HepG2 (cell line): ENCODE measurements around the gene LYRM9.

ENCODE experiments used
- ATM ChIP-seq: fragments of 450-650 bp; IDR thresholded peaks from 2 replicates; pipeline ENCODE4 v1.7.1; 2017; ENCODE audit warnings: mild to moderate bottlenecking, borderline replicate concordance
- EP300 ChIP-seq, 3 experiments: sonication (generic) in 1 of 3; formaldehyde crosslinking in 1 of 3; IDR thresholded peaks; 2 replicates each; pipeline versions ENCODE4 v1.5.1 to v1.6.1; 2011 to 2020; ENCODE audit warnings: low read depth in 2 of 3, low read length in 2 of 3, borderline replicate concordance in 1 of 3, improper control_type of control experiment in 1 of 3, mild to moderate bottlenecking in 1 of 3, missing genetic modification reagents in 1 of 3, moderate library complexity in 1 of 3
- ESRRA ChIP-seq: sonication (generic); formaldehyde crosslinking; IDR thresholded peaks from 2 replicates; pipeline ENCODE4 v1.5.1; 2020; ENCODE audit warnings: mild to moderate bottlenecking, low read depth, missing genetic modification reagents
- MEIS1 ChIP-seq: sonication (generic); formaldehyde crosslinking; IDR thresholded peaks from 2 replicates; pipeline ENCODE4 v1.9.0; 2021; ENCODE audit warnings: mild to moderate bottlenecking, missing genetic modification reagents, moderate library complexity, borderline replicate concordance
- NCOA2 ChIP-seq: sonication (generic); formaldehyde crosslinking; IDR thresholded peaks from 2 replicates; pipeline ENCODE4 v1.8.0; 2022; ENCODE audit warnings: inconsistent platforms
- POLR2AphosphoS2 ChIP-seq: IDR thresholded peaks from 2 replicates; pipeline ENCODE4 v1.6.1; 2011; ENCODE audit warnings: low read depth, low read length, improper control_type of control experiment
- SOX6 ChIP-seq, 2 experiments: fragments of 450-650 bp in 1 of 2; sonication (generic) in 1 of 2; formaldehyde crosslinking in 1 of 2; IDR thresholded peaks; 2 replicates each; pipeline versions ENCODE4 v1.4.0 to v1.6.1; 2017 to 2020; ENCODE audit warnings: antibody characterized with exemption in 1 of 2, mild to moderate bottlenecking in 1 of 2, missing genetic modification reagents in 1 of 2
- YY1 ChIP-seq: IDR thresholded peaks from 2 replicates; pipeline ENCODE4 v1.6.1; 2011; ENCODE audit warnings: low read length, low read depth, moderate library complexity, mild to moderate bottlenecking; ENCODE audit not compliant: insufficient read depth, insufficient replicate concordance
- ZFP90 ChIP-seq: sonication (generic); formaldehyde crosslinking; IDR thresholded peaks from 2 replicates; pipeline ENCODE4 v1.8.0; 2022; ENCODE audit warnings: missing genetic modification reagents, mild to moderate bottlenecking, inconsistent platforms, borderline replicate concordance
- ZNF431 ChIP-seq: sonication (generic); formaldehyde crosslinking; IDR thresholded peaks from 2 replicates; pipeline ENCODE4 v1.9.0; 2022; ENCODE audit warnings: missing genetic modification reagents, low read depth, mild to moderate bottlenecking, borderline replicate concordance

- TF ChIP-seq EP300 (IDR thresholded peaks at IDR 0.05; ENCODE audit: low read depth in 2 of 2, low read length in 2 of 2) (no peak), EP300 (CRISPR knock-in tag; IDR thresholded peaks at IDR 0.05; ENCODE audit: borderline replicate concordance) (no peak), ZNF431 (CRISPR knock-in tag) (no peak), NCOA2 (CRISPR knock-in tag) (no peak), SOX6 (IDR thresholded peaks at IDR 0.05) (no peak), SOX6 (CRISPR knock-in tag; IDR thresholded peaks at IDR 0.05) (no peak), ZFP90 (CRISPR knock-in tag) (no peak), ATM (no peak), MEIS1 (no peak), POLR2AphosphoS2 (no peak), YY1 (no peak), ESRRA (CRISPR knock-in tag) (no peak)
Measured at GRCh38 chr17:27888067-27888466, 5.1 kb downstream of the LYRM9 start.
